HG02981 (cell line): ENCODE results near the gene MEGF6.

Experiments
- ATAC-seq: cut with Tn5 transposase; IDR thresholded peaks from one replicate; pipeline ENCODE4 v1.9.1; 2021; ENCODE audit warnings: mild to moderate bottlenecking, moderate library complexity; ENCODE audit not compliant: unreplicated experiment

Gene MEGF6

DNA sequence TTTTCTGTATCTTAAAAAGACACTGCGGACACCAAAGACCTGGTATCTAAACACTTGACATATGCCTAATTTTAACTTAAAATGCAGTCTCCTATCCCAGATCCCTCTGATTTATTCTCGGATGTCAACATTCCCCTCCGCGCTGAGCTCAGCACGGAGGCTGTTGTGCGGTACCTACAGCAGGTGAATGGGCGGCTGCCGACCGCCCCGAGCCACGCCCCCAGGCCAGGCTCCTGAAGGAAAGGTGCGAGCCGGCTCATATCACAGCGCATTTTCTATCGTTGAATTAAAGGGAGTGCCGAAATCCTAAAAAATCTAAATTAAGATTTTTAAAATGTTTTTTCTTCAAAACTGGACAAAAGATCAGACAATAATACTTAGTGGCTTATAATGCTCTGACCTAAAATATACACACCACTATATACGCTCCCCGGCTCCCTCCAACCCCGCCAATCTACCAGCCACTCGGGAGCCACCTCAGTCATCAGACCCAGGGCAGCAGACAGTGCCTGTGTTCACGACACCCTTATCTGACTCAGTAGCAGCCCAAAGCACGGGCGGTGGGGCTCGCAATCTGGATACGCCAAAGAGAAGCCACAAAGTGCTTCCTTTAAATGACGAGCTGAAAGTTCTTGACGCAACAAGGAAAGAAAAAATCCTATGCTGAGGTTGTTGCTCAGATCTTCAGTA, 34.5 kb upstream of the MEGF6 start:
- ATAC-seq, result no peak

DNA sequence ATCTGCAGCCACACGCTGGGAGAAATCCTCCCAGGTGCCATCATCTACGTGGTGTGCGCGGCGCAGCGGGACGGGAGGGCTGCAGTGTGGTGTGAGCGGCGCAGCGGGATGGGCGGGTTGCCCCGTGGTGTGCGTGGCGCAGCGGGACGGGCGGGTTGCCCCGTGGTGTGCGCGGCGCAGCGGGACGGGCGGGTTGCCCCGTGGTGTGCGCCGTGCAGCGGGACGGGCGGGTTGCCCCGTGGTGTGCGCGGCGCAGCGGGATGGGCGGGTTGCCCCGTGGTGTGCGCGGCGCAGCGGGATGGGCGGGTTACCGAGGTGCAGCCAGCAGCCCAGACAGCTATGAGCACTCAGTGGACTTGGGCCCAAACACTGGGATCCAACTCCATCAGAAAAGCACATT, 33.9 kb upstream of the MEGF6 start:
- no peak for ATAC-seq

DNA sequence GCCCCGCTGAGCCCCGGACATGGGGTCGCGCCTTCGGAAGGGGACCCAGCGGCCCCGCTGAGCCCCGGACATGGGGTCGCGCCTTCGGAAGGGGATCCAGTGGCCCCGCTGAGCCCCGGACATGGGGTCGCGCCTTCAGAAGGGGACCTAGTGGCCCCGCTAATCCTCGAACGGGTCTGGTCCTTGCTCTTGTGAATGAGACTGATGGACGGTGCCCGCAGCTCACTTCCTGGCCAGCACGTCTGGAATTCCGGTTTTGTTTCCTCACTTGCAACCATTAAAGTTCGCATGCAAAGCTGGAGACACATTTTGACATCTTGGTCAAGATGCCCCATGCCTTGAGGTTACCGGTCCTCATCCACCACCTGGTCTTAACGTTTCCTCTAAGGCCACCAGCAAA, 33.0 kb upstream of the MEGF6 start:
- ATAC-seq, result no peak

DNA sequence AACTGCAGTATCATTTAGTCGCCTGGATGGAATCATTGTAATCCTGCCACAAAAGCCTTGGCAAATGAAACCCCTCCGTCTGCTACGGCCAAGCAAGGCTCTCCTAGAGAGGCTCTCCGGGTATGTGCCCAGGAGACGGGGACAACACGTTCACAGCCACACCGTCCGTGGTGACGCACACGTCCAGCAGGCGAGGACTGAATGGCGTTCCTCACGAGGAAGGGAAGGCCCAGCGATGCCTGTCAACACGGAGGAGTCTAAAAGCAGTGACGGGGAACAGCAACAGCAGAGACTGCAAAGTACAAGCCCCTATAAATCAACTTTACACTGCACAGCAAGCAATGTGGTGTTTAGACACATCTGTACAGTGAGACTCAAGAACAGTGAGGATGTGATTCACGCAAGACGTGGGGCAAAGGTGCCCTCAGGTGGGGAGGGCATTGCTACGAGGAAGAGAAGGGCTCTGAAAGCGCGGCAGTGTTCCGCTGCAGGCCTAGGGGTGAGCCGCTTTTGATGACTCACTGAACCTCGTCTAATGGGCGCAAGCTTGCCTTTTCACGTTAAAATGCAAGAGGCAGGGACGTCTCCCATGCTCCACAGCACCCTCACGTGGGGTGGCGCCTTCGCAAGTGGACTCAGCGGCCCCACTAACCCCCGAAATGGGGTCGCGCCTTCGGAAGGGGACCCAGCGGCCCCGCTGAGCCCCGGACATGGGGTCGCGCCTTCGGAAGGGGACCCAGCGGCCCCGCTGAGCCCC, 31.8 kb upstream of the MEGF6 start:
- no peak for ATAC-seq

DNA sequence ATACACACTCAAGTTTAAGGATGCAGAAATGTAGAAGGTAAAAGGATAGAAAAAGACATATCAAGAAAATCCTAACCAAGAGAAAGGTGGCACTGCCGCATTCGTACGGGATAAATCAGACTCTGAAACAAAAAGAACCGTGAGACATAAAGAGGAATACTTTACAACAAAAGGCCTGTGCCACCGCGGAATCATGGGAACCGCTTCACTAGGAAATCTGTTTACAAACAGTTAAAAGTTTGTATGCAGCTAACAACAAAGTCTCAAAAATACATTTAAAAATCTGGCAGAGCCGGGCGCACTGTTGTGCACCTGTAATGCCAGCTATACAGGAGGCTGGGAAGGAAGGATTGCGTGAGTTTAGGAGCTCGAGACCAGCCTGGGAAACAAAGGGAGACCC, 30.5 kb upstream of the MEGF6 start:
- ATAC-seq, result no peak

DNA sequence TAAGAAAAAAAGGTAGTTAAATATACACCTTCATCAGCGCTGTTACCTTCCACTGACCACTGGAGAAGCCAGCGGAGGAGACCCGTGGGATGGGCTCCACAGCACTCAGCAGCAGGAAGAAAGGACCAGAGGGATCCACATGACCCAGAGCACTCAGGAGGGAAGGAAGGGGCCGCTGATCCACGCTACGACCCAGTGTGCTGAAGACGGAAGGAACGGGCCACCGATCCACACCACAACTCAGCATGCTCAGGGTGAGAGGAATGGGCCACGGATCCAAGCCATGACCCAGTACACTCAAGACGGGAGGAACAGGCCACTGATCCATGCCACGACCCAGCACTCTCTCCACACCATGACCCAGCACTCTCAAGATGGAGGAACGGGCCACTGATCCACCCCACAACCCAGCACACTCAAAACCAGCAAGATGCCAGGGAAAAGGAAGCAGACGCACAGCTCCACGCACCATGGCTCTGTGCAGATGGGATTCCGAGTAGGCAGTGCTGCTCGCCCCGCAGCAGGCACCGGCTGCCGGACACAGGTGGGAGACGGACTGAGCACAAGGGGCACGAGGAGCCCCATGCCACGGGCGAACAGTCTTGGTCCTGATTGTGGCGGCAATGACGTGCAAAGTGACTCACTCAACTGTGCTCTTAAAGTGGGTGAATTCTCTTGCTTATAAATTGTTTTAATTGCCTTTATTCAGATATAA, 29.9 kb upstream of the MEGF6 start:
- no peak for ATAC-seq

DNA sequence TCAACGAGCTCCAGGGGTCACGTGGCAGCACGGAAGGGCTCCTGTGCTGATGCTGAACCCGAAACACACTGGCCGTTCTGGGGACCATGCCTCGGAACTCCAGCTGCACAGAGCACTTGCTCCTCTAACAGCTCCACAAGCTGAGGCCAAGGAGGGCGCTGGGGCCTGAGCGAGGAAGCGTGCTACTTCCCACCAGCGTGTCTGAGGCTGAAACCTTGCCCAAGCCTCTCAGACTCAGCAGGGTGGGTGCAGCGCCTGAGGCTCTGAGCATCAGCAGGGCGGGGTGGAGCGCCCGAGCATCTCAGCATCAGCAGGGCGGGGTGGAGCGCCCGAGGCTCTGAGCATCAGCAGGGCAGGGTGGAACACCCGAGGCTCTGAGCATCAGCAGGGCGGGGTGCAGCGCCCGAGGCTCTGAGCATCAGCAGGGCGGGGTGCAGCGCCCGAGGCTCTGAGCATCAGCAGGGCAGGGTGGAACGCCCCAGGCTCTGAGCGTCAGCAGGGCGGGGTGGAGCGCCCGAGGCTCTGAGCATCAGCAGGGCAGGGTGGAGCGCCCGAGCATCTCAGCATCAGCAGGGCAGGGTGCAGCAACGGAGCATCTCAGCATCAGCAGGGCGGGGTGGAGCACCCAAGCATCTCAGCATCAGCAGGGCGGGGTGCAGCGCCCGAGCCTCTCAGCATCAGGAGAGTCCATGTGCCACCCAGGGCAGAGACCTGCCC, 29.0 kb upstream of the MEGF6 start:
- no peak for ATAC-seq

DNA sequence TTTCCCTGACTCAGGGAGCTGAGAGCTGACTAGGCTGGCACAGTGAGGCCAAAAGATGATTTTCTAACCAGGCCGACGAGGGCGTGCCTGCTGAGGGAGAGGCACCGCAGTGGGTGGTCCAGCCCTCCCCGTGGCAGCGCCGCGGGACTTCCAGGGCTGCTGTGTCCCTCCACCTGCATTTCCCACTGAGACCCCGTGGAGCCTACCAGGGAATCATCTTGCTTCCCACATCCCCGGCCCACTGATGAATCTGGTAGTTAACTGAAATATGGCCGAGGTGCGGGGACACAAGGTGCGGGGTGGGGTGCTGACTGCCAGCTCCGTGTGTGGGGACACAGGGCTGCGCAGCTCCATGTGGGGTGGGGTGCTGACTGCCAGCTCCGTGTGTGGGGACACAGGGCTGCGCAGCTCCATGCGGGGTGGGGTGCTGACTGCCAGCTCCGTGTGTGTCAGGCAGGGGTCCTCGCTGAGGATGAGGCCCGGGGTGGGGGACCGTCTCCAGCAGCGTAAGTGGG, 28.1 kb upstream of the MEGF6 start:
- ATAC-seq, result no peak

DNA sequence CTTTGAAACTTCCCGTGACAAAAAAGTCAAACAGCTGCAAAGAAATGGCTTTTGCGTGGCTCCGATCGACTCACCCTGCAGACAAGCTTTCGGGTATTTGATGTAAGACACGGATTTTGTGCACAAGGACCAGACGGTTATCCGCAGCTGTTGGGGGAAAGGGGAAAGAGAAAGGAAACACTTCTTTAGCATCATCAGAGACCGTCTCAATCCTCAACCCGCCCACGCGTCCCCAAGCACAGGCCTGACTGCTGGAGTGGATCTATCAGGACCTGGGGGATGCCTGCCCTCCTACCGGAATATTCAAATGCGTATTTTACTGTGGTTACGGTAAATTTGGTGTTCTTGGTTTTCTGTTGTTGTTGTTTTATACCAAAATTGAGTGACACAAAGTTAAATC, 27.4 kb upstream of the MEGF6 start:
- no peak for ATAC-seq

DNA sequence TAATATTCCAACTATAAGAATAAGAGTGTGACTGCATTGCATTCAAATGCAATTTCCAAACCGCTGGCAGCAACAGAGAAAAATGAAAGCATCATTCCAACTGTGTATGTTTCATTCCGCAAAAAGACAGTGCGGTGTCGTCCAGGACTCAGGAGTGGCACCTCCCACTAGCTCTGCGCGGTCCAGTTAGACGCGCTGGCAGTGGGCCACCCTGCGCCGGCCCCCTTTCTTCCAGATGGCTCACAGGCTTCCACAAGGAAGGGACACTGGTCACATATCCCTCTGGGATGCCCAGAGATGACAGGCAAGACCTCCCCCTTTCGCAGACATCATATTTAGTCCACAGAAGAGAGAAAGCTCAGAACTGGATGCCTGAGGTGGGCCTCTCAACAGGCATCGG, 26.7 kb upstream of the MEGF6 start:
- ATAC-seq, result no peak

DNA sequence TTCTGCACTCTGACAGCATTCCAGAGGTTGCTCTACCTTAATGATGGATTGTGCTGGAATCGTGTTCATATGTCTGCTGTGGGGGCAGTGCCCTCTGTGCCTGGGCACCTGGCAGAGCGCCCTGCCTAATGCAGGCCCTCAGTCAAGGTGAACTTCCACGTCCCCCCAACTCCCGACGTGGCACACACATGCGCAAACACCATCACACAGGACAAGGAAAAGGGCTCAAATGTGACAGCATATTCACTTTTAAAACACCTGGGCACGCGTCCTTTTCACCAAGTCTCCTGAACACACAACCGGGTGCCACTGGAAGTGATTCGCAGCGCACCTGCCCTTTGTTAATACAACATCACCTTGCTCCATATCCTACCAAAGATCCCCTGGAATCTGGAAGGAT, 25.2 kb upstream of the MEGF6 start:
- ATAC-seq, result no peak

DNA sequence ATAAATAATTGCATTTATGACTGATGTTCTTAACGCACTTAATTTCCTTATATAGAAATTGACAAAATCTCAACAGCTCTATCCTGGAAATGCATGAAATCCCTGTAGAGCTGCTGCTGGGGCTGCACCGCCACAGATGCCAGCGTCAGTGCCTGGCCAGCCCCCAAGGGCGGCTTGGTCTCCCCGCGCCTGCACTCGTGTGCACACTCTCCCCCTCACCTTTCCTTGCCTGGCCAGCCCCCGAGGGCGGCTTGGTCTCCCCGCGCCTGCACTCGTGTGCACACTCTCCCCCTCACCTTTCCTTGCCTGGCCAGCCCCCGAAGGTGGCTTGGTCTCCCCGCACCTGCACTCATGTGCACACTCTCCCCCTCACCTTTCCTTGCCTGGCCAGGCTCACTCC, 24.8 kb upstream of the MEGF6 start:
- ATAC-seq, result no peak

DNA sequence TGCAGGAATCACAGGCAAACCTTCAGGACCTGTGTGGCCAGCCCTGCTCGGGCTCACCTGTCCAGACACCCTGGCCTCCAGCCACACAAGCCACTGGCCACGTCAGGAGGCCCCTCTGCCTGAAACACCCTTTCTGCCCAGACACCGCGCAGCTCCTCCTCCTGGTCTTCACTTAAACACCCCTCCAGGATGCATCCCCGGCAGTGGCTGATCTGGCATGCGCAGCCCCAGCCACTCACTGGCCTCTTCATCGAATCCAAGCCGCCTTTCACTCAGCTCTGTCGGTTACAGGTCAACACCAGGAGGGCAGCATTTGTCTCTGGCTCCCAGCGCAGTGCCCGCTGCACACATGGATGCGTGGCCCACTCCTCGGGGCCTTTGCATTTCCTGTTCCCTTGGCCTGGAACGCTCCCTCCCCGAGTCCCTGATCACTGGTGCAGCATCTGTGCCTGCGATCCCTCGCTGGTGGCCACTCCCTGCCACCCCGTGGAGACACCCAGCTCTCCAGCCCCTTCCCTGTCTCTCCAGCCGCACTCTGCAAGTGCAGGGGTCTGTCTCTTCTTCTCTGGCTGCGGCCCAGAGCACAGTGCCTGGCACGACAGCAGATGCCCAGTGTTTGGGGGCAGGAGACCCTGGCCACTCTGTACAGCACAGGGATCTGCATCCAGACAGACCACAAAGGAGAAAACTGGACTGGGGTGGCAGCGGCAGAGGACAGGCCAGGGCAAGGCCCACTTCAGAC, 22.9 kb upstream of the MEGF6 start:
- ATAC-seq, result no peak

DNA sequence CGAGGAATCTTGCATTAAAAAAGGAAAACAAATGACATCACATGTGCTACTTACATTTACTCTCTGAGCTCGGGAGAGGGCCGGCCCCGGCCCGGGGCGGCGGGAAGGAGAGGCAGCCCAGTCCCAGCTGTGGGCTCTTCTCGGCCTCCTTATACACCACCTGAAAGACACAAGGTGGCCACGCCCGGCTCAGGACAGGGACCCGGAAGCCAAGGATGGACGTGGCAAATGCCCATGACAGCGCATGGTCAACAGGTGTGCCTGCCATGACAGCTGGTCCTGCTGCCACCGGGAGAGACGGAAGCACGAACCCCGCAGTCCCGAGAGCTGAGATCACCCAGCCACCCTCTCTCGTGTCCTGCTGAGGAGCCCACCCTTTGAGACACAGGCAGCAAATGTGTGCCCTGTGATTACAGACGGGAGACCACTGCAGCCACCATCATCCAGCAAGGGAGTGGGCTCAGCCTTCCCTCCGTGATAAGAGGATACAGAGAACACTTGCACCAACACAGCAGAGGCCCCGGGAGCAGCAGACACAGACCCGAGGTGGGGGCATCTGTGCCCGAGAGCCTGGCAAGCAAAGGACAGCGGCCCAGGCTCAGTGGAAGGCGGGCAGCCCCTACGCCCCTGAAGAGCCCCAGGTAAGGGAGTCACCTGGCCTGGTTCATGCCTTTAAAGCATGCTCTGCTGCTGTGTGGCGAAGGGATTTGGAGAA, 22.2 kb upstream of the MEGF6 start:
- ATAC-seq, result no peak

DNA sequence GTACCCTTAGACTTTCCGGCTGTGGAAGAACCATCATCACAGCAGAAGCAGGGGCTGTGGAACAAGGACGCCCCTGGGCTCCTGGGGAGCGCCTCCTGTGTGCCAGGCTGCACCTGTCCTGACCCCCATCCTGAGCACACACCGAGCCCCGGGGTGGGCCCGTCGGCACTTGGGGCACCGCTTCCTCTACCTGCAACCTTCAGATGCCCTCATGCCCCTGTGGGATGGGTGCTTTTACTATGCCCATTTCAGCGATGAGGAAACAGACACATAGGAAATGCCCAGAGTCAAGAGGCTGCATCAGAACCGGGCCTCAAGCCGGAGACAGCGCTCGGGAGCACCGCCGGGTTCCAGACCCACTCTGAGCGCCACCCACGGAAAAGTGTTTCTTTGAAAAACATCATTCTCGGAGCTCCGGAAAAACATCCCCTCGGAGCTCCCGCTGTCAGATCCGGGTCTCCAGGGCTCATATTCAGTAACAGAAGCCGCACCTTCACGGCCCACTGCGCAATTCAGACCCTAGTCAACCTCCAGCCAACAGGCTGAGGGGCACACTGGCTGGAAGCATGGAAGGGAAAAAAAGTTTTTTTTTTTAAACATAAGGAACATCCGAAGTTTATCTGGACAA, 21.5 kb upstream of the MEGF6 start:
- ATAC-seq, result no peak

DNA sequence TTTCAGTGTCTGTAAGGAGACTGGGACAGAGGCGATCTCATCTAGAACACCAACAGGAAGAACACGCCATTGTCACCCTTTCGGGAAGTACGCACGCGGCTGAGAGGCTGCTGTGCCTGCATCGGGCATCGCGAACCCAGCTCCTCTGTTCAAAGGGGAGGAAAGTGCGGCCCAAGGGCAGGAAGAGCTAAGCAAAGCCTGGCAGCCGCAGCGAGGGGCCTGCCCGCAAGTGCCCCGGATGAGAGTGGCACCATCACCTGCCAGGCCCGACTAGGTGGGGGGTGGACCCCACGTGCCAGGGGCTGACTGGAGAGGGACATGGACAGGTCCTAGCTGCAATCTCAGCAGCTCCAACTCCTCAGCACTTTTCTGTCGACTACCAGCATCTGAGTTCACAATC, 21.0 kb upstream of the MEGF6 start:
- no peak for ATAC-seq

DNA sequence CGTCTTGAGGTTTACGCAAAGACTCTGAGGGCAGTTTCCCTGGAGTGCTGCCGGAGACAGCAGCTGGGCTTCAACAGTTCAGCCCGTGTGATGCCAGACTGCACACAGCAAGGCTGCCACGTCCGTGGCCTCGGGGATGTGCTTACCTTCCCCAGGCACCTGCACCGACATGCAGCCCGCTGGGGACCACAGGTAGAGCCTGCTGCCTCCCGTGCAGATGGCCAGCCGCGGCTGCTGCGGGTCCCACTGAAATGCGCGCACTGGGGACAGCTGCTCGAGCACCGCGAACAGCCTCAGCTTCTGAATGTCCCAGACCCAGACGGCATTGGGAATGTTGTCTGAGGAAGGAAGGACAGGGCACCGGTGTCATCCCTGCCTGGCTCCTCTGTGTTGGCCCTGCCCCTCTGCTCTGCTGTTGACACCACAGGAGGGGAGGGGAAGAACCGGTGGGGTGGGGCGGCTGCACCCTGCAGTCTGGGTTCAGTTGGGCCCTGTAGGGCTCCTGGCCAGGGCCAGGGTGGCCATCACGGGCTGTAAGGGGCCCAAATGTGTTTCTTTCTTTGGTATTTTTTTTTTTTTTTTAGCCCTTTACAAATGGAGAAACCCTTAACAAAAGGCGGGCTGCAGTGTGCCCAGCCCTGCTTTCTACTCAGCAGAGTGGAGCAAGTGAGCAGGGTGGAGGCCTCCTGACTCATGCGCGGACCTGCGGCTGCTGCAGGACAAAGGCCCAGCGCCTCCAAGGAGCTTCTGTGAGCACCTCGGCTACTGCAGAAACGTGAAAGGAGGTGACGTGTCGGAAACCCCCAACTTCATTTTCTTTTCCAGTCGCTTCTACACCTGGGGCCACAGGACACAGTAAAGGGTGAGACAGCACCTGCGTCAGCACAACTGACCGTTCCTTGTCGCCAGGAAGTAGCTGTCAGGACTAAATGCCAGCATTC, 20.3 kb upstream of the MEGF6 start:
- no peak for ATAC-seq

DNA sequence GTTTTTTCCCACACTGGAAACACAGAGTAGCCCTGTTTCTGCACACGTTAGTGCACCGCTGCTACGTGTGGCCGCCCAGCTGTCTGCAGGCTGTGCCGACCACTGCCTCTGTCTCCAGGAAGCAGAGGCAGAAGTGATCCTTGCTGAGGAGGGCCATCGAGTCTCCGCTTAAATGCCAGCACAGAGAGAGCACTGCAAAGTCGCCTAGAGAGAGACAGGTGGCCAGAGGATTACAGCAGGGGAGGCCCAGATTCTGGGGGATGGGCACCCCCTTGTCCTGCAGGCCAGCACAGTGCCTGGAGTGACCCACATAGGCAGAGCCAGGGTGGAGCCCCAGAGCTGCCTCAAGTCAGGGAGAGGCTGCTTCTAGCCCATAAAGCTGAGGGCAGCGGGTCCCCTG, 19.6 kb upstream of the MEGF6 start:
- ATAC-seq, result no peak
